Smooth muscle cell (in vitro differentiated cells): ENCODE results near the gene GATAD2A. TPM values are rescaled to one million over a fixed set of nuclear protein-coding genes. Genes with fewer than 3 reads are reported as not detected.

Source experiments
- DNase-seq: peaks from one replicate; lab custom pipeline; 2025; ENCODE audit not compliant: unreplicated experiment; lab: John Stamatoyannopoulos, UW
- H2AFZ ChIP-seq: fragments of 200-600 bp; sonication (generic); 2 replicates; pipeline ENCODE4 v1.6.0; 2016; ENCODE audit warnings: antibody characterized with exemption, low read depth, mild to moderate bottlenecking
- H3F3A ChIP-seq: fragments of 200-600 bp; sonication (generic); 2 replicates; pipeline ENCODE4 v1.6.0; 2017; ENCODE audit warnings: antibody characterized with exemption, low read depth
- H3K27ac ChIP-seq: fragments of 200-600 bp; sonication (generic); 2 replicates; pipeline ENCODE4 v1.5.1; 2016; ENCODE audit warnings: low read depth, mild to moderate bottlenecking
- H3K27me3 ChIP-seq: fragments of 200-600 bp; sonication (generic); 2 replicates; pipeline ENCODE4 v1.6.1; 2016; ENCODE audit warnings: low read depth, mild to moderate bottlenecking
- H3K36me3 ChIP-seq: fragments of 200-600 bp; sonication (generic); 2 replicates; pipeline ENCODE4 v1.5.1; 2016; ENCODE audit warnings: low read depth
- H3K4me1 ChIP-seq: fragments of 200-600 bp; sonication (generic); 2 replicates; pipeline ENCODE4 v1.5.1; 2016; ENCODE audit warnings: low read depth
- H3K4me2 ChIP-seq: fragments of 200-600 bp; sonication (generic); 2 replicates; pipeline ENCODE4 v1.6.0; 2016; ENCODE audit warnings: mild to moderate bottlenecking
- H3K4me3 ChIP-seq: fragments of 200-600 bp; sonication (generic); 2 replicates; pipeline ENCODE4 v1.5.1; 2016; ENCODE audit warnings: mild to moderate bottlenecking
- H3K79me2 ChIP-seq: fragments of 200-600 bp; sonication (generic); 2 replicates; pipeline ENCODE4 v1.6.0; 2016; ENCODE audit warnings: low read depth, mild to moderate bottlenecking
- H3K9ac ChIP-seq: fragments of 200-600 bp; sonication (generic); 2 replicates; pipeline ENCODE4 v1.6.0; 2016; ENCODE audit warnings: low read depth
- H3K9me3 ChIP-seq: fragments of 200-600 bp; sonication (generic); replicated peaks from 2 replicates; pipeline ENCODE4 v1.5.1; 2016; ENCODE audit warnings: low read depth
- H4K20me1 ChIP-seq: fragments of 200-600 bp; sonication (generic); 2 replicates; pipeline ENCODE4 v1.6.0; 2016; ENCODE audit warnings: low read depth
- WGBS: methylation state at CpG from one replicate; pipeline ENCODE4 v1.1.7; 2016; ENCODE audit warnings: low lambda C conversion rate; 5-methylcytosine and 5-hydroxymethylcytosine counted together
- polyA plus RNA-seq: library from polyadenylated mRNA; unstranded; fragments of >200 nt; fragmentation: Nextera tagmentation; extraction: Ambion mirVana; gene quantifications from 2 replicates; pipeline ENCODE4 v1.2.1, GENCODE V29; 2016
- total RNA-seq: library from RNA; depleted of rRNA; stranded (reverse); fragments of >200 nt; gene quantifications from 2 replicates; pipeline ENCODE4 v1.2.3, GENCODE V29; 2014
- TF ChIP-seq, protein P1 (sequence below): fragments of 200-600 bp; sonication (generic); IDR thresholded peaks from 2 replicates; pipeline ENCODE4 v1.5.1; 2017; ENCODE audit warnings: borderline replicate concordance, mild to moderate bottlenecking, antibody characterized with exemption; ENCODE audit not compliant: insufficient read depth, poor library complexity, severe bottlenecking

GATAD2A gene
- total and polyA plus RNA-seq, 2 experiments from 2014 or later, result 26.8 to 27.0 TPM

DNA sequence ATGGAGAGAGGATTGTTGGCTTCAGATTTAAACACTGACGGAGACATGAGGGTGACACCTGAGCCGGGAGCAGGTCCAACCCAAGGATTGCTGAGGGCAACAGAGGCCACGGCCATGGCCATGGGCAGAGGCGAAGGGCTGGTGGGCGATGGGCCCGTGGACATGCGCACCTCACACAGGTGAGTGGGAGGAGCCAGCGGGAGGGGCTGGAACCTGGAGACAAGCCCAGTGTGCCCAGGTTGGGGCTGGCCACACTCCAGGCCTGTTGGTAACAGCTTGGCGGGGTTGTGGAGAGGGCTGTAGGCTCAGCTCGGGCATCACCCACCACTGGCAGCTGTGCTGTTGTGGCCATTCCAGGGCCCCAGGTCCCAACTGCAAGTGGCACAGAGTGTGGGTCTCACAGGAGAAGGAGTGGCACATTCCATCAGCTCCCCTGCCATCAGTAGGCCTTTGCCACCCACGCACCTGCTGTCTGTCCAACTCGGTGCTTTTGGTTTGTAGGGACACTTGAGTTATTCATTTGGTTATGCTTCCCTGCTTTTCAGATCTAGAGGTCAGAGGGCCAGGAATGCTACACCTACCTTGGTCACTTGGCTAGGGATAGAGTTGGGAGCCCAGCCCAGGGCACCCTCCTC is 60.1 kb downstream of the GATAD2A start:
- Histone ChIP-seq H3K9me3 (peaks cover 17% of the 10 kb centered on the region), H2AFZ (no peak overlapping the region), H3K4me2 (no peak overlapping the region), H3K36me3 (peaks cover 23% of the 10 kb centered on the region), H3K4me3 (no peak overlapping the region), H3K79me2 (peaks cover 87% of the 10 kb centered on the region), H3K4me1 (peaks cover 47% of the 10 kb centered on the region), H4K20me1 (peaks cover 33% of the 10 kb centered on the region), H3F3A (peaks cover 3% of the 10 kb centered on the region), H3K27ac (peak overlapping the region; percentile 85), H3K27me3 (no peaks in the 10 kb centered on the region), H3K9ac (no peak overlapping the region)
- TF ChIP-seq, protein P1, sequence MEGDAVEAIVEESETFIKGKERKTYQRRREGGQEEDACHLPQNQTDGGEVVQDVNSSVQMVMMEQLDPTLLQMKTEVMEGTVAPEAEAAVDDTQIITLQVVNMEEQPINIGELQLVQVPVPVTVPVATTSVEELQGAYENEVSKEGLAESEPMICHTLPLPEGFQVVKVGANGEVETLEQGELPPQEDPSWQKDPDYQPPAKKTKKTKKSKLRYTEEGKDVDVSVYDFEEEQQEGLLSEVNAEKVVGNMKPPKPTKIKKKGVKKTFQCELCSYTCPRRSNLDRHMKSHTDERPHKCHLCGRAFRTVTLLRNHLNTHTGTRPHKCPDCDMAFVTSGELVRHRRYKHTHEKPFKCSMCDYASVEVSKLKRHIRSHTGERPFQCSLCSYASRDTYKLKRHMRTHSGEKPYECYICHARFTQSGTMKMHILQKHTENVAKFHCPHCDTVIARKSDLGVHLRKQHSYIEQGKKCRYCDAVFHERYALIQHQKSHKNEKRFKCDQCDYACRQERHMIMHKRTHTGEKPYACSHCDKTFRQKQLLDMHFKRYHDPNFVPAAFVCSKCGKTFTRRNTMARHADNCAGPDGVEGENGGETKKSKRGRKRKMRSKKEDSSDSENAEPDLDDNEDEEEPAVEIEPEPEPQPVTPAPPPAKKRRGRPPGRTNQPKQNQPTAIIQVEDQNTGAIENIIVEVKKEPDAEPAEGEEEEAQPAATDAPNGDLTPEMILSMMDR, result no peak
- 97% methylated on average over 12 of the region's 12 CpGs for WGBS
- no peak for DNase-seq

DNA sequence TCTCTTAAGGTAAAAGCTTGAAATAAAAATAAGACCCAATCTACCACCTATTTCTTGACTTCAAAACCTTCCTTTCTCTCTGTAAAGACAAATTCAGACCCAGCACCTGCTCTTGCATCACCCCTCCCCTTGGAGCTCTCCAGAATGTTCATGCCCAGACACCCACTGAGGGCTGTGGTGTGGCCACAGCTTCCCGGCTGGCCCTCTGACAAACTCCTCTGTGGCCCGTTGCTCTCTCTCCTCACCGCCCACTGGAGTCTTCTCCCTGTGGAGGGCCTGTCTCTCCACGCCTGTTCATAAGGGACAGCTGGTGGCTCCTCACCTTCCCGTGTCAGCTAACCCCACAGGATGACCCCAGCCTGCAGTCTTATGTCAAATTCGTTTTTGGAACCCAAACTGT is 60.7 kb downstream of the GATAD2A start:
- no peak for DNase-seq
- Histone ChIP-seq H3K4me1 (peaks cover 40% of the 10 kb centered on the region), H3K36me3 (peaks cover 23% of the 10 kb centered on the region), H3K79me2 (peaks cover 86% of the 10 kb centered on the region), H4K20me1 (peaks cover 26% of the 10 kb centered on the region), H3K4me2 (no peak overlapping the region), H3K27me3 (no peaks in the 10 kb centered on the region), H3K4me3 (no peak overlapping the region), H3F3A (peaks cover 1% of the 10 kb centered on the region), H3K9me3 (peaks cover 17% of the 10 kb centered on the region), H3K27ac (peak overlapping the region; percentile 1), H3K9ac (no peak overlapping the region), H2AFZ (no peak overlapping the region)
- 93% methylated on average over 6 of the region's 6 CpGs for WGBS
- TF ChIP-seq, protein P1, result no peak

DNA sequence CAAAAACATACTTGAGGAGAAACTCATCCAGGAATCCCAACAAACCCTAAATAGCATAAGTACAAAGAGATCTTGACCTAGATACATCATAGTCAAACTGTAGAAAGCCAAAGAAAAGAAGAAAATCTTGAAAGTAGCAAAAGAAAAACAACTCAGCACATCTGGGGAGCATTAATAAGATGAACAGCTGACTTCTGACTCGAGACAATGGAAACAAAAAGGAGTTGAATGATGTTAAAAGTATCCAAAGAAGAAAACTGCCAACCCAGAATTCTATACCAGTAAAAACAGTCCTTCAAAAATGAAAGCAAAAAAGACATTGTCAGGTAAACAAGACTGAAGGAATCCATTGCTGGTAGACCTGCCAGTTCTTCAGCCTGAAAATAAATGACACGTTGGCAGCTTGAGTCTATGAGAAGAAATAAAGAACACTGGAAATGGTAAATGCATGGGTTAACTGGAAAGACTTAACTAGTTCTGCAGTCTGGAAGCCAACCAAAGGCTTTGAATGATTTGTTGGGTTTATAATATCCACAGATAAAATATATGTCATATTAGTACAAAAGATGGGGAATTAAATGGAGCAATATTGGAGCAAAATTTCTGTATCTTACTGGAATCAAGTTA is 63.1 kb downstream of the GATAD2A start:
- no peak overlapping the region for H2AFZ ChIP-seq
- peaks cover 17% of the 10 kb centered on the region for H3K4me1 ChIP-seq
- TF ChIP-seq, protein P1, result no peak
- no peak overlapping the region for H3K4me3 ChIP-seq
- no peak overlapping the region for H3K27ac ChIP-seq
- no peak overlapping the region for H3K9ac ChIP-seq
- H3K79me2 ChIP-seq, result peaks cover 84% of the 10 kb centered on the region
- DNase-seq, result no peak
- WGBS, result 97% methylated on average over 2 of the region's 2 CpGs
- H3K36me3 ChIP-seq, result peaks cover 23% of the 10 kb centered on the region
- peaks cover 21% of the 10 kb centered on the region for H4K20me1 ChIP-seq
- H3F3A ChIP-seq, result no peaks in the 10 kb centered on the region
- no peaks in the 10 kb centered on the region for H3K27me3 ChIP-seq
- H3K9me3 ChIP-seq, result peaks cover 17% of the 10 kb centered on the region
- no peak overlapping the region for H3K4me2 ChIP-seq
